Measurements from ENCODE around the gene SLC2A9. TPM values are rescaled to one million over a fixed set of nuclear protein-coding genes. Genes with fewer than 3 reads are reported as not detected.

The SLC2A9 gene
- total RNA-seq, 1 donor from 2014 or later, result 0.72 TPM

DNA sequence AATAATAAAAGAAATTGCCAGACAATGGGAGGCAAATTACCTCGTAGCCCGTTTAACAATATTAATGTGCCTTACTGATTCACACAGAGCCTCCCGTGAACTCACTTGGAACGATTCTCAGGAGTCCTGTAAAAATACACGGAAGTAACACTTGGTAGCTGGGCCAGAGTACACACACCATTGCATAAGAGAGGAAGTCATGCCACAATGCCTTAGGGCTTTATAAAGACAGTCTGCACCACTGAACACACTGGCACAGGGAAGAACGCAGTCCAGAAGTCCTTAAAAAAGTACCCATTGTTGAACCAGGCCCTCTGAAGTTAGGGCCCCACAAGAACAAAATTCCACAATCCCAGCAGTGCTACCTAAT is 15.1 kb downstream of the SLC2A9 start:
- Mint-ChIP-seq H3K27me3 (ENCODE audit: low read depth) (no peaks in the 10 kb centered on the region), H3K36me3 (ENCODE audit: low read depth) (no peaks in the 10 kb centered on the region), H3K9me3 (ENCODE audit: low read depth) (no peaks in the 10 kb centered on the region), H3K27ac (ENCODE audit: unreplicated experiment) (no peak overlapping the region), H3K4me1 (ENCODE audit: low read depth) (peaks cover 26% of the 10 kb centered on the region), H3K4me3 (ENCODE audit: unreplicated experiment) (no peak overlapping the region)
- DNase-seq (ENCODE audit: low spot score), result no peak
- TF ChIP-seq, protein P1, sequence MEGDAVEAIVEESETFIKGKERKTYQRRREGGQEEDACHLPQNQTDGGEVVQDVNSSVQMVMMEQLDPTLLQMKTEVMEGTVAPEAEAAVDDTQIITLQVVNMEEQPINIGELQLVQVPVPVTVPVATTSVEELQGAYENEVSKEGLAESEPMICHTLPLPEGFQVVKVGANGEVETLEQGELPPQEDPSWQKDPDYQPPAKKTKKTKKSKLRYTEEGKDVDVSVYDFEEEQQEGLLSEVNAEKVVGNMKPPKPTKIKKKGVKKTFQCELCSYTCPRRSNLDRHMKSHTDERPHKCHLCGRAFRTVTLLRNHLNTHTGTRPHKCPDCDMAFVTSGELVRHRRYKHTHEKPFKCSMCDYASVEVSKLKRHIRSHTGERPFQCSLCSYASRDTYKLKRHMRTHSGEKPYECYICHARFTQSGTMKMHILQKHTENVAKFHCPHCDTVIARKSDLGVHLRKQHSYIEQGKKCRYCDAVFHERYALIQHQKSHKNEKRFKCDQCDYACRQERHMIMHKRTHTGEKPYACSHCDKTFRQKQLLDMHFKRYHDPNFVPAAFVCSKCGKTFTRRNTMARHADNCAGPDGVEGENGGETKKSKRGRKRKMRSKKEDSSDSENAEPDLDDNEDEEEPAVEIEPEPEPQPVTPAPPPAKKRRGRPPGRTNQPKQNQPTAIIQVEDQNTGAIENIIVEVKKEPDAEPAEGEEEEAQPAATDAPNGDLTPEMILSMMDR (IDR thresholded peaks at IDR 0.05), result no peak

DNA sequence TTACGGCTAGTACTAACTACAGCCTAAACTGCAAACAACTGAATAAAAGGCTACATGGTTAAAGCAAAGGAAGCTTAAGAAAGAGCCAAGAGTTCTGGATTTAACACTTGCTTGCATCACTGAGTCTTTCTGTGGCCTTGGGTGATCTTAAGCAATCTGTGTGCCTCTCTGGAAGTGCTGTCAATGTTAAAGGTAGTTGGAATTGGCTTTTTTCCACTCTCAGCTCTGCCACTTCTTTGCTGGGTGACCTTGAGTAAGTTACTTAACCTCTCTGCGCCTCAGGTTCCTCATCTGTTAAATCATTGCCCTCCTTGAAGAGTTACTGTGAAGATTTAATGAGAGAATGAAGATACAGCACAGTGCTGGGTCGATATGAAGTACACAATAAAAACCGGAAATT is 15.7 kb downstream of the SLC2A9 start:
- TF ChIP-seq, protein P1 (IDR thresholded peaks at IDR 0.05), result no peak
- Mint-ChIP-seq H3K36me3 (ENCODE audit: low read depth) (no peaks in the 10 kb centered on the region), H3K27ac (ENCODE audit: unreplicated experiment) (no peak overlapping the region), H3K27me3 (ENCODE audit: low read depth) (no peaks in the 10 kb centered on the region), H3K4me3 (ENCODE audit: unreplicated experiment) (no peak overlapping the region), H3K9me3 (ENCODE audit: low read depth) (no peaks in the 10 kb centered on the region), H3K4me1 (ENCODE audit: low read depth) (peaks cover 26% of the 10 kb centered on the region)
- no peak for DNase-seq (ENCODE audit: low spot score)

DNA sequence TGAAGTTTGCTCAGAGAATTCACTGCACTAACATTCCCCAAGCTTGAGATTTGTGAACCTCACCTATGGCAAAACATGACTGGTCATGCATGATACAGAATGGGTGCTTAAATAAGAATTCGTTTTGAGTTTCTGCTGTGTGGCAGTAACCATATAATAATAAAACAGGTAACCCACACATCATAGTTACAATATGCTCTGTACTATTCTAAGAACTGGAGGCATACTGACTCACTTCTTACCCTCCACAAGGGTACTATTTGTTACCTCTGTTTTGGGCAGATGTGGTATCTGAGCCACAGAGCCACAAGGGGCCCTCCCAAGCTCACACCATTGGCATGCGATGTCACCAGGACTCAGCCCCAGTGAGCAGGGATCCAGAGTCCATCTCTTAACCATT is 17.6 kb downstream of the SLC2A9 start:
- TF ChIP-seq, protein P1 (IDR thresholded peaks at IDR 0.05), result no peak
- H3K9me3 Mint-ChIP-seq (ENCODE audit: low read depth), result no peaks in the 10 kb centered on the region
- no peak overlapping the region for H3K4me3 Mint-ChIP-seq (ENCODE audit: unreplicated experiment)
- H3K27ac Mint-ChIP-seq (ENCODE audit: unreplicated experiment), result no peak overlapping the region
- peaks cover 1% of the 10 kb centered on the region for H3K36me3 Mint-ChIP-seq (ENCODE audit: low read depth)
- peaks cover 26% of the 10 kb centered on the region for H3K4me1 Mint-ChIP-seq (ENCODE audit: low read depth)
- DNase-seq (ENCODE audit: low spot score), result no peak
- H3K27me3 Mint-ChIP-seq (ENCODE audit: low read depth), result no peaks in the 10 kb centered on the region

DNA sequence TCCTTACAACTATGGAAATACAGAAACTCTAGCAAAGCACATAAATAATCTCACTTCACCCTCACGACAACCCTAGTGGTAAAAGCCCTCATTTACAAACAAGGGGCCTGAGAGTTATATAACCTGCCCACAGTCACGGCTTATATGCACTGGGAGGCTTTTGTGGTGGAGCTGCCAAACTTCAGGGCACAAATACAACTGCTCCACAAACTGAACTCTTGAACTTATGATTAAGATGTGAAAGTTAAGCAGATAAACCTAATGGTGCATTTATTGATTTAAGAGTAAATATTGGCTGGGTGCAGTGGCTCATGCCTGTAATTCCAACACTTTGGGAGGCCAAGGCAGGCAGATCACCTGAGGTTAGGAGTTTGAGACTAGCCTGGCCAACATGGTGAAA is 19.0 kb downstream of the SLC2A9 start:
- TF ChIP-seq, protein P1 (IDR thresholded peaks at IDR 0.05), result no peak
- no peak overlapping the region for H3K4me3 Mint-ChIP-seq (ENCODE audit: unreplicated experiment)
- no peaks in the 10 kb centered on the region for H3K9me3 Mint-ChIP-seq (ENCODE audit: low read depth)
- no peak for DNase-seq (ENCODE audit: low spot score)
- H3K27ac Mint-ChIP-seq (ENCODE audit: unreplicated experiment), result no peak overlapping the region
- peaks cover 16% of the 10 kb centered on the region for H3K4me1 Mint-ChIP-seq (ENCODE audit: low read depth)
- H3K36me3 Mint-ChIP-seq (ENCODE audit: low read depth), result peaks cover 1% of the 10 kb centered on the region
- H3K27me3 Mint-ChIP-seq (ENCODE audit: low read depth), result no peaks in the 10 kb centered on the region

DNA sequence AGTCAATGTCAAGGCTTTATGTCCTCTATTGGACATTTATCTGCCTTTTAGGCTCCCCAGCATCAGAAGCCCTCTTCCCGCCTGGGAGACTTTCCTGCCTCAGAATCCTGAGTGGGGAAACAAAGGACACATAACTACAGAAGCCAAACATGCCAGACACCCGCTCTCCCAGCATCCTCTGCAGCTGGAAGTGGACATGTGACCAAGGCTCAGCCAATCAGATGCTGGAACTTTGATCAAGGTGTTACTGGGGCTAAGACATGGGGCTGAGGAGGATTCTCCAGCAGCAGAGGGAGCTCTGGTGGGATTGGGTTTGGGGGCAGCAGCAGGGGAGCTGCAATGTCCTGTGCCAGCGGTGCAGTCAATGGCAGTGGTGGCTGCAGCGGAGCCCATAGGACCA is 19.5 kb downstream of the SLC2A9 start:
- no peak for DNase-seq (ENCODE audit: low spot score)
- H3K36me3 Mint-ChIP-seq (ENCODE audit: low read depth), result peaks cover 1% of the 10 kb centered on the region
- TF ChIP-seq, protein P1 (IDR thresholded peaks at IDR 0.05), result no peak
- peaks cover 11% of the 10 kb centered on the region for H3K4me1 Mint-ChIP-seq (ENCODE audit: low read depth)
- no peaks in the 10 kb centered on the region for H3K9me3 Mint-ChIP-seq (ENCODE audit: low read depth)
- H3K27ac Mint-ChIP-seq (ENCODE audit: unreplicated experiment), result no peak overlapping the region
- no peak overlapping the region for H3K4me3 Mint-ChIP-seq (ENCODE audit: unreplicated experiment)
- H3K27me3 Mint-ChIP-seq (ENCODE audit: low read depth), result no peaks in the 10 kb centered on the region
